GM20000 (cell line): Measurements from ENCODE around the gene IL1A.

Experiments
- DNase-seq: peaks from one replicate; pipeline ENCODE4 v3.0.0; 2012; ENCODE audit warnings: low spot score
- TF ChIP-seq, protein P1 (sequence below): IDR thresholded peaks from 2 replicates; pipeline ENCODE4 v1.5.1; 2012; ENCODE audit warnings: mild to moderate bottlenecking, control low read depth; ENCODE audit errors: extremely low read depth, missing control alignments

IL1A gene

DNA sequence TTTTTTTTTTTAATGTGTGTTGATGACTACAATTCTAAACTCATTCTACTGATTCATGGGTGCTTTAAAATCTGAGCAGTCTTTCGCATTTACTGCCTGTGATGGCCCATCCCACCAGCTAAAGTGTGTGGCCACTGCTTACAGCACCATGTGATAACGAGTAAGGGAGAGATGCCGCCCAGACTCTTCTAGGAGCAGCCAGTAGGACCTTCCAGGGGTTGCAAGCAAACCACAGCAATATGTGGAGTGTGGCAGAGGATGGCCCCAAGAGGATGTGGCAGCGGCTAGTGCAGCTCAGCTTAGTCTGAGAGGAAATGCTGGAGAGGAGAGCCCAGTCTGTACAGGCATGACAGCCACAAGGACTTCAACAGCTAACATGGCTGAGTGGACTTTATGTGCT is 37.4 kb upstream of the IL1A start:
- DNase-seq = no peak
- TF ChIP-seq, protein P1, sequence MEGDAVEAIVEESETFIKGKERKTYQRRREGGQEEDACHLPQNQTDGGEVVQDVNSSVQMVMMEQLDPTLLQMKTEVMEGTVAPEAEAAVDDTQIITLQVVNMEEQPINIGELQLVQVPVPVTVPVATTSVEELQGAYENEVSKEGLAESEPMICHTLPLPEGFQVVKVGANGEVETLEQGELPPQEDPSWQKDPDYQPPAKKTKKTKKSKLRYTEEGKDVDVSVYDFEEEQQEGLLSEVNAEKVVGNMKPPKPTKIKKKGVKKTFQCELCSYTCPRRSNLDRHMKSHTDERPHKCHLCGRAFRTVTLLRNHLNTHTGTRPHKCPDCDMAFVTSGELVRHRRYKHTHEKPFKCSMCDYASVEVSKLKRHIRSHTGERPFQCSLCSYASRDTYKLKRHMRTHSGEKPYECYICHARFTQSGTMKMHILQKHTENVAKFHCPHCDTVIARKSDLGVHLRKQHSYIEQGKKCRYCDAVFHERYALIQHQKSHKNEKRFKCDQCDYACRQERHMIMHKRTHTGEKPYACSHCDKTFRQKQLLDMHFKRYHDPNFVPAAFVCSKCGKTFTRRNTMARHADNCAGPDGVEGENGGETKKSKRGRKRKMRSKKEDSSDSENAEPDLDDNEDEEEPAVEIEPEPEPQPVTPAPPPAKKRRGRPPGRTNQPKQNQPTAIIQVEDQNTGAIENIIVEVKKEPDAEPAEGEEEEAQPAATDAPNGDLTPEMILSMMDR = no peak

DNA sequence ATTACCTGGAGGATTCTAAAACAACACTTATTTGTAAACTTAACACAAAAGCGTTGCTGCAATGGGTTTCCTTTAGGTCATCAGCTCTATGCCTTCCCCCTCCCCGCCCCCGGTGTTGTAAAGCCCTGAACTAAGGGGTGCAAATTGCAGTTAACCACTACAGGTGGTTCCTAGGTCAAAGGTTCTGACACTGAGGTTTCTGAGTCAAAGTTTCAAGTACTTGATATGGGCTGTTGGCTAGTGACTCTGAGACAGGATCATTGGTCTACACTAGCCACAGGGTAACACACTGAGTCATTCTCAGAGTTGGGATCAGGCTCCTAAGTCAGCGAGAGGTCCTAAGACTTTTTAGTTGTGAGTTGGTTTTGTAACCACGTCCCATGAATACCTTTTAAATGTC is 36.8 kb upstream of the IL1A start:
- peak; percentile 65 for DNase-seq
- TF ChIP-seq, protein P1 = no peak

DNA sequence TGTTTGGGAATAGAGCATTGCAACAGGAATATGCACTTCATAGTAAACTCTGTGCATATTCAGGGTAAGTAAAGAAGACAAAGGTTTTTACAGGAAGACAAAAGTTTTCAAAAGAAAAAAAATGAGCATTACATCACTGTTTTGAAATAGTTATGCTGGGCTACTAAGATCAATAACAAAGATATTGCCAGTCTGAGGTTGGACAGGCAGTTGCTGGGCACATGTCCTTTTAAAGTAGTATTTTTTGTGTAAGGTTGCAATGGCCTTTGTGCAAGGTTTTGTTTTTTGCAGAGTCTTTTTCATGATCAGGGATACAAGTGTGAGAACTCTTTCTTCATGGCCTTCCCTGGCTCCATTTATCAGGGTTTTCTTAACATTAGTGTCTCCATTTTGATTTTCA is 36.0 kb upstream of the IL1A start:
- TF ChIP-seq, protein P1 = no peak
- DNase-seq = no peak

DNA sequence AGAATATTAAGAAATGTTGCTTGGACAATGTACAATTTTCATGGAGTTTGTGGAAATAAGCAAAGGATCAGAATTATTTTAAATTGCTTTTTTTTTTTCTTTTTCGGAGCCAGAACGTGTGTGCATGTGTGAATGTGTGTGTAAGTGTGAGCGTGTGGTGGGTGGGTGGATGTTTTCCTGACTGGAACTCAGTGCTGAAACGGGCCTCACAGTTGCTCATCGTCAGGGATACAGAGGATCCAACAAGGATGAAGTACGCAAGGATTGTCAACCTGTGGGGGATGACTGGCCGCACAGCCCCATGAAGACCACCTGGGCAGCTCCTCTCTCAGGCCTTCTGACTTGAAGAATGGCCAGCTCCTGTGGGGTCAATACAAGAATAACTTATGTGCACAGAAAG is 34.8 kb upstream of the IL1A start:
- TF ChIP-seq, protein P1 = no peak
- no peak for DNase-seq

DNA sequence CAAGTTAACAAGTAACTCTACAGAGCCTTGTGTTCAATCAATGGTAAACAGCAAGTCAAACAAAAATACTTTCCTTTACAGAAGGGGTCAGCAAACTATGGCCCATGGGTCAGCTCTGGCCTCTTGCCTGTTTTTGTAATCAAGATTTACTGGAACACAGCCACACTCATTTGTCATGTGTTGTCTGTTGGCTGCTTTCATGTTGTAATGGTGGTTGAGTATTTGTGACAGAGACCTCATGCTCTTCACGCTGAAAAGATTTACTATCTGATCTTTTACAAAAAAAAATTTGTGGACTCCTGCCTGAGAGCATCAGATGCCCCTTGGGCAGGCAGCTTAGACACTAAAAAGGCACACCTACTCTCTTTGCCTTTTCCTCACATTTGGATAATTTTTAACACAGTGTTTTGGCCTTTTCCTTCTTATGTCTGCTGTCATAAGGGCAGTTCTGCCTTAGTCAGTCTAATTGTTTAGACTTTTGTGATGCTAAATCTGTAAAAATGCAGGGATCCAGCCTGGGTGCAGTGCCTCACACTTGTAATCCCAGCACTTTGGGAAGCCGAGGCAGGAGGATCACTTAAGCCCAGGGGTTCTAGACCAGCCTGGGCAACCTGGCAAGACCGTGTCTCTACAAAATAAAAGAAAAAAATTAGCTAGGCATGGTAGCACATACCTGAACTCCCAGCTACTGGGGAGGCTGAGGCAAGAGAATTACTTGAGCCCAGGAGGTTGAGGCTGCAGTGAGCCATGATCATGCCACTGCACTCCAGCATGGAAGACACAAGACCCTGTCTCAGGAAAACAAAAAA is 34.0 kb upstream of the IL1A start:
- TF ChIP-seq, protein P1 = no peak
- no peak for DNase-seq

DNA sequence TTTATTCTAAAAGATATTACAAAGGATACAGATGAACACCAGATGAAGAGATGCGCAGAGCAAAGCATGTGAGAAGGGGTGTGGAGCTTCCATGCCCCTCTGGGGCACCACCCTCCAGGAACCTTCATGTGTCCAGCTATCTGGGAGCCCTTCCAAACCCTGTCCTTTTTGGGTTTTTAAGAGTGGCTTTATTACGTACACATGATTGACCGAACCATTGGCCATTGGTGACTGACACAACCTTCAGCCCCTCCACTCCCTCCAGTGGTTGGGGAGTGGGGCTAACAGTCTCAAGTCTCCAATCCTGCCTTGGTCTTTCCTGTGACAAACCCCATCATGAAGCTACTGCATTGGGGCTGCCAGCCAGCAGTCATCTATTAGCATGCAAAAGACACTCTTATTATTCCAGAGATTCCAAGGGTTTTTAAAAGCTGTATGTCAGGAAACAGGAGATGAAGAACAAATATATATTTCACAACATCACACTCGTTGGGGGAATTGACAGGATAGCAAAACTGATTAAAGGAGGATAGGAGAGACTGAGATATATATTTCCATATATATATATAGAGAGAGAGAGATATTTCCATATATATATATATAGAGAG is 32.9 kb upstream of the IL1A start:
- TF ChIP-seq, protein P1 = no peak
- no peak for DNase-seq

DNA sequence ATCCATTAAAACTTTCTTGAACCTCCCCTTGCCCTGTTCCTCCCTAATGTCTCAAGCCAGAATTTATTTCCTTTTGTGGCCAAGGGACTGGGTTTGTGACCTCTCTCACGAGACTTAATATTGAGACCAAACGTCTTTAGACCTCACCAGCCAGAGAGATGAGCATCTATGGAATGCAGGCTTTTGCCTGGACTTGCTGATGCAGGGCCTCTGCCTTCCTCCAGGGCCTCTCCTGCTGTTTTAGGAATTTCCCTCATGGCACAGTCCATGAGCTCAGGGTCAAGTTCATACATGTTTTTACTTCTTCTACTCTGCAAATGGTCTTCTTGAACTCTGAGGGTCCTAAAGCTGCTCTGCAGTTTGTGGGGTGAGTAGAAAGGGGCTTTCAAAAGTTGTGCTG is 30.0 kb upstream of the IL1A start:
- DNase-seq = no peak

More for the DNA sequence above, 30.0 kb upstream of the IL1A start:
- TF ChIP-seq, protein P1 = no peak
